H1 (cell line): Measurements from ENCODE around the gene TNRC6B. TPM values are rescaled to one million over a fixed set of nuclear protein-coding genes. Genes with fewer than 3 reads are reported as not detected.

Experiments
- CTCF ChIA-PET: fragments of 300-600 bp; sonication (Branson Sonifier 250); formaldehyde crosslinking; loops from one replicate; lab custom pipeline; 2021; ENCODE audit not compliant: partially characterized antibody; lab: Charles Lee
- POLR2A ChIA-PET: fragments of 300-600 bp; sonication (Branson Sonifier 250); formaldehyde crosslinking; loops from one replicate; lab custom pipeline; 2021; ENCODE audit warnings: inconsistent platforms; ENCODE audit not compliant: partially characterized antibody; lab: Charles Lee
- DNase-seq, 2 experiments: peaks; one replicate each; pipeline versions ENCODE4 v3.0.0 to v3.0.0-alpha.2; 2010 to 2022; ENCODE audit warnings: low spot score in 2 of 2, low read depth in 1 of 2, mixed read lengths in 1 of 2
- FAIRE-seq: peaks from 2 replicates; lab custom pipeline; 2011; peaks lifted over from hg19 to GRCh38; lab: Jason Lieb, UNC
- H2AFZ ChIP-seq: 2 replicates; pipeline ENCODE4 v1.8.1; 2012; ENCODE audit warnings: low read length, inconsistent platforms
- H2AK5ac ChIP-seq: 2 replicates; pipeline ENCODE4 v1.6.1; 2013; ENCODE audit warnings: low read depth, low read length
- H2BK120ac ChIP-seq: replicated peaks from 2 replicates; pipeline ENCODE3; 2013; ENCODE audit warnings: low read depth, low read length, inconsistent platforms
- H2BK12ac ChIP-seq: 2 replicates; pipeline ENCODE4 v1.6.1; 2013; ENCODE audit warnings: low read depth, low read length
- H2BK15ac ChIP-seq: 2 replicates; pipeline ENCODE4 v1.6.1; 2013; ENCODE audit warnings: low read length
- H2BK20ac ChIP-seq: 2 replicates; pipeline ENCODE4 v1.6.1; 2013; ENCODE audit warnings: low read length
- H2BK5ac ChIP-seq: 2 replicates; pipeline ENCODE4 v1.6.1; 2013; ENCODE audit warnings: low read depth, low read length
- H3K14ac ChIP-seq: 2 replicates; pipeline ENCODE4 v1.6.1; 2013; ENCODE audit warnings: inconsistent platforms; ENCODE audit not compliant: insufficient read length
- H3K18ac ChIP-seq: 2 replicates; pipeline ENCODE4 v1.6.1; 2013; ENCODE audit warnings: low read length; ENCODE audit errors: extremely low read depth
- H3K23ac ChIP-seq: 2 replicates; pipeline ENCODE4 v1.6.1; 2013; ENCODE audit warnings: inconsistent platforms; ENCODE audit not compliant: insufficient read length
- H3K23me2 ChIP-seq: 2 replicates; pipeline ENCODE4 v1.6.1; 2013; ENCODE audit warnings: low read depth, low read length
- H3K27ac ChIP-seq: 2 replicates; pipeline ENCODE4 v1.6.1; 2011; ENCODE audit warnings: low read depth, low read length, inconsistent platforms
- H3K27me3 ChIP-seq, 4 experiments: replicated peaks in 1 of 4; 1 replicate in 1 of 4; 2 replicates in 3 of 4; pipeline versions ENCODE4 v1.6.1 to v1.8.1; 2011 to 2013; ENCODE audit warnings: low read length in 3 of 4, mild to moderate bottlenecking in 3 of 4, inconsistent platforms in 2 of 4, mixed read lengths in 2 of 4, moderate library complexity in 1 of 4; ENCODE audit not compliant: control insufficient read depth in 3 of 4, insufficient read depth in 3 of 4; ENCODE audit errors: extremely low read depth in 1 of 4
- H3K36me3 ChIP-seq, 4 experiments: 2 replicates each; pipeline versions ENCODE4 v1.6.1 to v1.8.1; 2011 to 2013; ENCODE audit warnings: mild to moderate bottlenecking in 4 of 4, low read length in 3 of 4, moderate library complexity in 2 of 4, control low read depth in 1 of 4, inconsistent platforms in 1 of 4; ENCODE audit not compliant: insufficient read depth in 4 of 4, control insufficient read depth in 2 of 4
- H3K4ac ChIP-seq: replicated peaks from 2 replicates; pipeline ENCODE3; 2013; ENCODE audit warnings: low read length, low read depth, mixed read lengths, inconsistent platforms; ENCODE audit not compliant: insufficient read length
- H3K4me1 ChIP-seq, 4 experiments: replicated peaks in 1 of 4; 1 replicate in 1 of 4; 2 replicates in 3 of 4; pipeline versions ENCODE4 v1.6.1 to v1.8.1; 2011 to 2013; ENCODE audit warnings: low read length in 3 of 4, inconsistent platforms in 2 of 4, mixed read lengths in 1 of 4; ENCODE audit not compliant: insufficient read depth in 4 of 4, control insufficient read depth in 3 of 4
- H3K4me2 ChIP-seq, 2 experiments: 2 replicates each; pipeline versions ENCODE4 v1.6.1 to v1.8.1; 2011 to 2013; ENCODE audit warnings: low read depth in 2 of 2, low read length in 2 of 2, control low read depth in 1 of 2, inconsistent platforms in 1 of 2, mild to moderate bottlenecking in 1 of 2; ENCODE audit not compliant: insufficient read depth in 1 of 2
- H3K4me3 ChIP-seq, 4 experiments: fragments of 200-600, 300-600 bp in 1 of 4; sonication (generic), shearing (Covaris generic), sonication (Bioruptor Twin) in 1 of 4; 2 replicates each; pipeline versions ENCODE4 v1.5.1 to v1.8.1; 2011 to 2016; ENCODE audit warnings: low read length in 4 of 4, low read depth in 3 of 4, control low read depth in 2 of 4, inconsistent platforms in 2 of 4, mild to moderate bottlenecking in 2 of 4, mixed read lengths in 1 of 4, moderate library complexity in 1 of 4; ENCODE audit not compliant: insufficient read depth in 2 of 4; ENCODE audit errors: extremely low read depth in 1 of 4
- H3K56ac ChIP-seq: replicated peaks from 2 replicates; pipeline ENCODE3; 2013; ENCODE audit warnings: low read depth, mild to moderate bottlenecking, mixed read lengths, low read length, inconsistent platforms; ENCODE audit not compliant: insufficient read length
- H3K79me1 ChIP-seq: 2 replicates; pipeline ENCODE4 v1.6.1; 2013; ENCODE audit warnings: low read depth, low read length, control low read depth
- H3K79me2 ChIP-seq, 2 experiments: 2 replicates each; pipeline versions ENCODE4 v1.6.1 to v1.8.1; 2012 to 2013; ENCODE audit warnings: low read length in 2 of 2, mild to moderate bottlenecking in 2 of 2, inconsistent platforms in 1 of 2; ENCODE audit not compliant: insufficient read depth in 2 of 2, control insufficient read depth in 1 of 2
- H3K9ac ChIP-seq, 4 experiments: replicated peaks in 1 of 4; 1 replicate in 1 of 4; 2 replicates in 3 of 4; pipeline versions ENCODE4 v1.6.1 to v1.8.1; 2011 to 2013; ENCODE audit warnings: low read depth in 3 of 4, low read length in 3 of 4, control low read depth in 2 of 4, mild to moderate bottlenecking in 2 of 4, moderate library complexity in 2 of 4, inconsistent platforms in 1 of 4; ENCODE audit errors: extremely low read depth in 1 of 4
- H3K9me3 ChIP-seq, 2 experiments: 2 replicates each; pipeline versions ENCODE4 v1.6.1 to v1.8.1; 2012 to 2013; ENCODE audit warnings: mild to moderate bottlenecking in 2 of 2, moderate library complexity in 2 of 2, control low read depth in 1 of 2, inconsistent platforms in 1 of 2, low read depth in 1 of 2, low read length in 1 of 2, mixed read lengths in 1 of 2; ENCODE audit not compliant: insufficient read depth in 2 of 2
- H4K20me1 ChIP-seq, 2 experiments: replicated peaks in 1 of 2; 2 replicates each; pipeline versions ENCODE3 to v1.8.1; 2011 to 2013; ENCODE audit warnings: inconsistent platforms in 2 of 2, low read length in 2 of 2, mild to moderate bottlenecking in 1 of 2; ENCODE audit not compliant: insufficient read depth in 2 of 2, control insufficient read depth in 1 of 2
- H4K5ac ChIP-seq: 2 replicates; pipeline ENCODE4 v1.6.1; 2013; ENCODE audit warnings: low read length, low read depth, mixed read lengths, inconsistent platforms; ENCODE audit not compliant: insufficient read length
- H4K8ac ChIP-seq: 2 replicates; pipeline ENCODE4 v1.8.0; 2013; ENCODE audit warnings: mild to moderate bottlenecking, moderate library complexity, low read length, inconsistent platforms; ENCODE audit not compliant: insufficient read depth; ENCODE audit errors: extremely low read depth
- H4K91ac ChIP-seq: replicated peaks from 2 replicates; pipeline ENCODE3; 2013; ENCODE audit warnings: low read length, mixed read lengths, inconsistent platforms; ENCODE audit not compliant: insufficient read length
- ASH2L ChIP-seq: fragments of 200-600, 300-600 bp; sonication (generic); IDR thresholded peaks from one replicate; pipeline ENCODE4 v1.7.1; 2017; ENCODE audit warnings: low read length
- CBX5 ChIP-seq: fragments of 300-800, 300-1000 bp; sonication (generic); IDR thresholded peaks from 2 replicates; pipeline ENCODE4 v1.7.1; 2016; ENCODE audit warnings: antibody characterized with exemption, low read length, low read depth
- JUN ChIP-seq: IDR thresholded peaks from 2 replicates; pipeline ENCODE4 v1.6.1; 2011; ENCODE audit warnings: low read depth, mild to moderate bottlenecking, improper control_type of control experiment, low read length
- NANOG ChIP-seq: IDR thresholded peaks from 2 replicates; pipeline ENCODE4 v1.6.1; 2011; ENCODE audit warnings: low read length, low read depth, mild to moderate bottlenecking, inconsistent platforms; ENCODE audit not compliant: insufficient read depth, poor library complexity, severe bottlenecking
- POU5F1 ChIP-seq: IDR thresholded peaks from 2 replicates; pipeline ENCODE4 v1.6.1; 2011; ENCODE audit warnings: low read depth, mild to moderate bottlenecking, low read length, moderate library complexity
- RFX5 ChIP-seq: IDR thresholded peaks from 2 replicates; pipeline ENCODE4 v1.6.1; 2011; ENCODE audit warnings: low read depth, low read length, improper control_type of control experiment, borderline replicate concordance
- SP1 ChIP-seq: IDR thresholded peaks from 2 replicates; pipeline ENCODE4 v1.6.1; 2011; ENCODE audit warnings: low read depth, low read length
- WGBS, 2 experiments: shearing (Covaris generic) in 1 of 2; methylation state at CpG; one replicate each; pipeline versions ENCODE4 v1.1.6 to v1.1.7; 2013 to 2015; ENCODE audit warnings: low lambda C conversion rate in 2 of 2, mixed read lengths in 2 of 2, inconsistent platforms in 1 of 2, low coverage in 1 of 2, missing lambda C conversion rate in 1 of 2; ENCODE audit not compliant: insufficient replicate concordance in 2 of 2, insufficient coverage in 1 of 2, insufficient read length in 1 of 2; ENCODE audit errors: extremely low coverage in 1 of 2, missing lambda C conversion rate in 1 of 2; 5-methylcytosine and 5-hydroxymethylcytosine counted together
- polyA plus RNA-seq, 7 experiments: library from polyadenylated mRNA; depleted of rRNA in 3 of 7; stranded (reverse) in 5 of 7; unstranded in 2 of 7; fragments of >200 nt in 5 of 7; fragments of 200-250 nt in 2 of 7; gene quantifications; 1 replicate in 5 of 7; 2 replicates in 1 of 7; 4 replicates in 1 of 7; pipeline versions ENCODE4 v1.2.1 to v1.2.3, GENCODE V29; 2011 to 2013; ENCODE audit warnings: missing spikeins in 2 of 7, mixed read lengths in 2 of 7
- total RNA-seq: library from RNA; stranded (reverse); fragmentation: NEBNext Ultra II Directional; extraction: Animal tissue kit (Norgen Biotek cat#: 25700); gene quantifications from 2 replicates; pipeline ENCODE4 v1.2.1, GENCODE V29; 2021
- TF ChIP-seq, protein P1 (sequence below): IDR thresholded peaks from 2 replicates; pipeline ENCODE4 v1.6.1; 2012; ENCODE audit warnings: inconsistent platforms
- TF ChIP-seq, protein P2 (sequence below): IDR thresholded peaks from 2 replicates; pipeline ENCODE4 v1.6.1; 2011; ENCODE audit warnings: low read length, improper control_type of control experiment

Gene TNRC6B
- total and polyA plus RNA-seq, 2 of the 8 experiments (the other 6 are each of a cell fraction or from before 2014, with no cell fraction given), result 12.5 to 48.9 TPM

DNA sequence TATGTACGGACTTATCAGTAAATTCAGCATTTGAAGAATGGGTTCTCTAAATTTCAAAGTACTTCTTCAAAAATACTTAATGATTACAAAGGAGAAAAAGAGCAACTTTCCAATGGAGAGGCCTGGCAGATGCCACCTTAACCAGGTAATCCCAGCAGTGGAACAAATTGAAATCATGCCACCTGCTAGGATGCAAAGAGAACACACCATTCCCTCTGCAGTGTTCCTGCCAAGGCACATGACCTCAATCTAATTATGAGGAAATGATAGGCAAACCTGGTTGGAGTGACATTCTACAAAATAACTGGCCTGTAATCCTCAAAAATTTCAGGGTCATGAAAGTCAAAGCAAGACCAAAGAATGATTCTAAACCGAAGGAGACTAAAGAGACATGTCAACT, 21.5 kb downstream of the TNRC6B start:
- Histone ChIP-seq H2BK120ac (no peak overlapping the region), H3K27ac (no peak overlapping the region), H2BK20ac (no peak overlapping the region), H3K27me3 (no peaks in the 10 kb centered on the region), H3K18ac (no peak overlapping the region), H3K9ac (no peak overlapping the region), H3K14ac (no peak overlapping the region), H3K4ac (no peak overlapping the region), H3K4me1 (peaks cover 10 to 46% (median 26%) of the 10 kb centered on the region in 4 experiments; a peak in 6 of 7 replicates), H2BK12ac (no peak overlapping the region), H3K79me1 (peaks cover 7% of the 10 kb centered on the region; the same call in 1 of the 2 replicates), H3K56ac (no peak overlapping the region), H3K79me2 (peaks cover 45 to 100% of the 10 kb centered on the region in 2 experiments), H2BK15ac (no peak overlapping the region), H2BK5ac (no peak overlapping the region), H4K20me1 (peaks cover 38% of the 10 kb centered on the region in 2 experiments), H2AFZ (no peak overlapping the region), H3K36me3 (peaks cover 0 to 2% (median 0%) of the 10 kb centered on the region in 4 experiments; a peak in 1 of 8 replicates), H4K5ac (no peak overlapping the region), H3K4me3 (no peak overlapping the region), H3K9me3 (no peaks in the 10 kb centered on the region), H4K8ac (no peak overlapping the region), H2AK5ac (no peak overlapping the region), H3K23me2 (no peaks in the 10 kb centered on the region), H3K4me2 (no peak overlapping the region), H3K23ac (no peak overlapping the region), H4K91ac (no peak overlapping the region)
- 92% methylated on average over 2 of the region's 2 CpGs; no CpG with 5 or more reads in 1 of the 2 experiments for WGBS, 2 experiments
- DNase-seq (no peak), FAIRE-seq (no peak)
- ChIA-PET CTCF (no interaction called here), POLR2A (interaction anchor here (0.8 to 2.1 kb wide), 4 partner anchors 10 to 13 kb away, joined by 3 to 8 read pairs (median 4); no protein-coding TSS in a partner anchor)
- no peak for TF ChIP-seq POU5F1
- TF ChIP-seq NANOG, result no peak
- no peak for TF ChIP-seq CBX5
- no peak for TF ChIP-seq RFX5
- TF ChIP-seq, protein P1, sequence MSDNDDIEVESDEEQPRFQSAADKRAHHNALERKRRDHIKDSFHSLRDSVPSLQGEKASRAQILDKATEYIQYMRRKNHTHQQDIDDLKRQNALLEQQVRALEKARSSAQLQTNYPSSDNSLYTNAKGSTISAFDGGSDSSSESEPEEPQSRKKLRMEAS, result no peak
- TF ChIP-seq JUN, result no peak
- TF ChIP-seq, protein P2, sequence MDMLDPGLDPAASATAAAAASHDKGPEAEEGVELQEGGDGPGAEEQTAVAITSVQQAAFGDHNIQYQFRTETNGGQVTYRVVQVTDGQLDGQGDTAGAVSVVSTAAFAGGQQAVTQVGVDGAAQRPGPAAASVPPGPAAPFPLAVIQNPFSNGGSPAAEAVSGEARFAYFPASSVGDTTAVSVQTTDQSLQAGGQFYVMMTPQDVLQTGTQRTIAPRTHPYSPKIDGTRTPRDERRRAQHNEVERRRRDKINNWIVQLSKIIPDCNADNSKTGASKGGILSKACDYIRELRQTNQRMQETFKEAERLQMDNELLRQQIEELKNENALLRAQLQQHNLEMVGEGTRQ, result no peak
- no peak for TF ChIP-seq ASH2L
- no peak for TF ChIP-seq SP1
